ENCODE measurements around the gene CCR2.

- TF ChIP-seq CTCF (IDR thresholded peaks at IDR 0.05) (no peak), POLR2A (IDR thresholded peaks at IDR 0.05) (no peak)
These were observed at the start of gene CCR2 for GRCh38 chr3:46353647-46354410.
